Iris pigment epithelial cell (primary cell): ENCODE measurements around the gene FNDC3B.

Experiments
- DNase-seq: peaks from one replicate; pipeline ENCODE4 v3.0.0-alpha.2; 2011; ENCODE audit warnings: low read depth

FNDC3B gene

DNA sequence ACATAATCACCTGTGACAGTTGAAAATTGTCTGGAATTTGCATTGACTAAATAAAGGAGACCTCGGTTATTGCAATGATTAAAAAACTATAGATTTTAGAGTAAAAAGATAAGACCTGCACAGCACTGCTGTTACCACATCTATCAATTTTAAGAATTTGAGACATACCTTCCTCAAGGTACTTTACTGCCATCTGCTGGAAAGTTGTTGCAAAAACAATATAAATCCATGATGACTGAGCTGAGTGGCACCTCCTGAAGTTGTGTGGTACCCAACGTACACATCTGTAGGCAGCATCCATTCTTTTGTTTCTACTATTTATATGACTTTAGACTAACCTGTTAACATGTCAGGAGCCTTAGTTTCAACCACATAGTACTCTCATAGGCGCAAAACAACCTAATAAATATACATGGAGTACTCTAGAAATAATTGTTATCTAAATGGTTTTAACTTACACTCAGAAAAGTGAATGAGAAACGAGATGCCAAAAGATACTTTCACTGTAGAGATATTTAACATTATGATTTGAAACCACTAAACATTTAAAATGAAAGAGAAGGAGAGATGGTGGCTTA lies 302.2 kb downstream of the FNDC3B start:
- DNase-seq = peak; percentile 53

DNA sequence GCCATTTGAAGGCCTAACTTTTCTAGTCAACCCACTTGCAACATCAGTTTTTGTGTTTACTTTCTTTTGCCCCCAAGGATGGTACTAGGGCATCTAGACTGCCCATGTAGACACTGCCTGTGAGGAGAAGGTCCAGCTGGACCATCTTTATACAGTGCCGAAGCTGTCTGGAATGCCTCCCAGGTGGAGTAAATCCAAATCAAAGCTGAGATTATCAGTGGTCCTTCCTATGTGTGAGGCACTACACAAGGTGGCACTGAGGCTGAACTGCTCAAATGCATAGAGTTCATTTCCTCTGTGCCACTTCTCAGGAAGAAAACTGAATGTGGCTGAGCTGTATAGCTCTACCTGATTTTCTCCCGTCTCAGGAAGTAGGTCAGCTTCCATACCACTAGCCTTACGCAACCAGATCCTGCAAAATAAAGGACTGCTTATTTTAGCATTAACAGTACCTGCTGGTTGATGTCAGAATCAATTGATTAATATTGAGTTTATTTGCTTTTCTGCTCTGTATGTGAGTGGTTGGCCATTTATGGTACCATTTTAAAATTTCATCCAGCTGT lies 302.8 kb downstream of the FNDC3B start:
- DNase-seq = no peak

DNA sequence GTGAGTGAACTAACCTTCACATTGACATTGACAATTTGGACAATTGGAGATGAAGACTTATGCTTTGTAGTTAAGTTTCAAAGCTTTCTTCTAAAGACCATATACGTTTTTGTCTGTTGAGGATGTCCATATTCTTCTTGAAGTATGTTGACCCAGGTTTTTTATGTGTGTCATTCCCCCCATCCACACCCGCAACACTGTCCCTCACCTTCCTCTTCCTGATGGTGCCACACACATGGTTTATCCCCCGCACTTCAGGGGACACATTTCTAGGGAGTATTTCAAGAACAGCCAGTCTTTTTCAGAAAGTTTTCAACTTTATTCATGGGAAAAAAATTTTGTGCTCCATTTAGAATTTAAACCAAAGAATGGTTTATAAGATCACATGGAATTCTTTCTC lies 303.7 kb downstream of the FNDC3B start:
- no peak for DNase-seq

DNA sequence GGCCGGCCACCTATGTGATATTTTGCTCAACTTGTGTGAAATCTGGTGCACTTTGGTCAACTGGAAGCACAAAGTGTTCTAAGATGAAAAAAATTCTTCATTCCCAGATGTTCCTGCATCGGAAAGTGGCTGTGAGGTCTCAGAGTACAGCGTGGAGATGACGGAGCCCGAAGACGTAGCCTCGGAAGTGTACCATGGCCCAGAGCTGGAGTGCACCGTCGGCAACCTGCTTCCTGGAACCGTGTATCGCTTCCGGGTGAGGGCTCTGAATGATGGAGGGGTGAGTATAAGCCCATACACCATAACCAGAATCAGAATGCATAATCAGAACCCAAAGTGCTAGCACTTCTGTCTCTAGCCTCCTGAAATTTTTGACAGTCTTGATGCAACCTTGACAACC lies 304.6 kb downstream of the FNDC3B start:
- DNase-seq = no peak

DNA sequence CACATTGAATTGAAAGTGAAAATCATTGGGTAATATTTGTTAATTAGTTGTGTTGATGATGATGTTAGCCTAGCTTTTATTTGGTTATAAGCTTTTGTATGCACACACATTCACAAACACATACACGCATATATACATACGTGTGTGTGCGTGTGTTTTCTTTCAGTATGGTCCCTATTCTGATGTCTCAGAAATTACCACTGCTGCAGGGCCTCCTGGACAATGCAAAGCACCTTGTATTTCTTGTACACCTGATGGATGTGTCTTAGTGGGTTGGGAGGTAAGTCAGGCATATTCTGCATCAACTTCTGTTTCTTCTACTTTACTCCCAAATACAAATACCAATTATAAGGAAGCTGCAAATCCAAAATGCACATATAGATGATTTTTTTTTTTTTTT lies 306.8 kb downstream of the FNDC3B start:
- DNase-seq = no peak

DNA sequence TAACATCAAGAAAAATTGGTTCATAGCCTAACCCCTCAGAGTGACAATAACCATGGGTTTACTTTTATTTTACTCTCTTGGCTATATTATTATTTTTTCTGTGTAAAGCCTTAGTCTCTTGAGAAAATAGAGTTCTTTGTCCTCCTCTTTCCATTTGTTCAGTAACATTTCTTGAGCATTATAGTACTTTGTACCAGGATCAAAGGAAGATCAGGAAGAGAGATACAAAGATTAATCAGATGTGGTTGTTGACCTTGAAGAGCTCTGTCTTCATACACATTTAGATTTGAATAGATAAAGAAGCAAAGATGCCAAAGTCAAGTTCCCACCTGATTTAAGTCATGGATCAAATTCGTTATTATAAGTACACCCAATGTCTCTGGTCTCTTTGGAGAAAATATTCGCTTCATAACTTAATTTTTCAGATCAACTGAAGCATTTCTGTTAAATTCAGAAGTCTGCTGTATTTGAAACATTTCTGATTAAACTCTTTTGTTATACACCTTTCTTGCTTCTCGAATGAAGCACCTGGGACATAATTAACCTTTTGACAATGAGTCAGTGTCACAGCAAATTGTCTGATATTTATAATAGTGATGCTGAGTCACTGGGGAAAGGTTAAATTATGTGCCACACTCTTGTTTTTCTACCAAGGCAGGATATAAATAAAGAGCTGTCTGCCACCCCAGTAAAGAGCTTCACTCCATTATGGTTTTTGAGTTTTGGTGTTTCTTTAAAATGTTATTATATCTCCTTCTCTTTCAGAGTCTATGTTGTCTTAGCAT lies 308.7 kb downstream of the FNDC3B start:
- DNase-seq = no peak

DNA sequence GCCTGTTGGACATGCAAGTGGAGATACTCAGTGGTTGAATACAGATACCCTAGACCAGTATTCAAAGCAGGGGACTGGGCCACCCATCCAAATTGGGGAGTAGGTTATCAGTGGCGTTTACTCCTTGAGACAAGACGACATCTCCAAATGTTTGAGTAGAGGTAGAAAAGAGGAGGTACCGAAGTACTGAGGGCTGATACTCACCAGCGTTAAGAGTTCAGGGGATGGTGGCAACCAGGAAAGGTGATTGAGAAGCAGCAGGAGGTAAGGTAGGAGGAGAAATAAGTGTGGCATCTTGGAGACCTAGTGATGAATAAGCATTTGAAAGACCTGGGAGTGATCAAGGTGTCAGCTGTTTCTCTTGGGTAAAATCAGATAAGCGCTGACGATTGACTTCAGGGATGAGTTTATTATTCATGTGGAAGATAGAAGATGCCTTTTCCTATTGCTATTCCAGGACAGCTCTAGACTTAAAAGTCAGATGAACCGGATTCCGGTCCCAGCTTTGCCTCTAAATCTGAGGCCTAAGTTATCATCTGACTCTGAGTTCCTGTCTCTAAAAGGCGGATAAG lies 312.6 kb downstream of the FNDC3B start:
- DNase-seq = no peak

DNA sequence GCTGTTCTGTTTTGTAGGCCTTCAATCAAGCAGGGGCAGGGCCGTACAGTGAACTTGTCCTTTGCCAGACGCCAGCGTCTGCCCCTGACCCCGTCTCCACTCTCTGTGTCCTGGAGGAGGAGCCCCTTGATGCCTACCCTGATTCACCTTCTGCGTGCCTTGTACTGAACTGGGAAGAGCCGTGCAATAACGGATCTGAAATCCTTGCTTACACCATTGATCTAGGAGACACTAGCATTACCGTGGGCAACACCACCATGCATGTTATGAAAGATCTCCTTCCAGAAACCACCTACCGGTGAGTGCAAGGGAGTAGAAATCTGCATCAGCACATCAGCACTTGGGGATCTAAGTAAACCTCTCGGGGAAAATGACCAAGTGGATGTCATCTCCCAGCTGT lies 313.4 kb downstream of the FNDC3B start:
- no peak for DNase-seq

DNA sequence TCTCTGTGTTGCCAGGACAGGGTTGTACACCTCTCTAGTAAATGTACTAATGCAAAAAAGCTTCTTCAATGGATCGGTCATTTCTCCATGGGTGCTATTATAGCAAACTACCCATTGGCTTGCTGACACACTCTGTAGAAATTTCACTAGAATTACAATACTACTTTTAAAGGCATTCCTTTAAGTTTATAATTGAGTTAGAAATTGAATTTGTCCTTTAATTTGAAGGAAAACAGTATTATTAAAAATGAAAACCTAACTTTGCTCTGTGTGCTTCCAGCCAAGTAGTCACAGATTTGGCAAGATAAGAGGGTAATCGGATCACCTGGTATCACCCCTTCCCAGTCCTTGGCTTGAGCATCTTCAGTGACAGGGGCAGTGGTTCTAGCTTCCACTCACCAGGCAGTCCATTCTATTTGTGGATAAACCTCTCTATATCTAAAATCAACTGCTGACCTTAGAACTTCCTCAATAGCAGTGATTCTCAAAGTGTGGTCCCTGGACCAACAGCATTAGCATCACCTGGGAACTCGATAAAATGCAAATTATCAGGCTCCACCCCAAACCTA lies 315.6 kb downstream of the FNDC3B start:
- no peak for DNase-seq

DNA sequence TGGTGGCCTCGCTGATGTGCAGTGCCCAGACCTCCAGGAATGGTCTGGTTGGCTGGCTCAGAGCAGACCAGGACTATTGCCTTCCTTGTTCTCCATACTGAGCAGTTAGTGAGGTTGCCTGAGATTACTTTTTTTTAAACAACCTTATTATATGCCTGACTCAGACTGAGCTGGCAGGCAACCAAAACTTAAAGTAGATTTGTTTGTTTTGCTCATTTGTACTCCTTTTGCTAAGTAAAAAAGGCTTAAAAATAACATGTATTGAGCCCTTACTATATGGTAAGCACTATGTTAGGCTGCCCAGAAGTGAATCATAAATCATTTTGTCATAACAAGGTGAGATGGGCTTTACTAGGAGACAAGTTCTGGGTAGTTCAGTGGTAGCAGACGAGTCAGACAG lies 316.5 kb downstream of the FNDC3B start:
- peak; percentile 98 for DNase-seq

DNA sequence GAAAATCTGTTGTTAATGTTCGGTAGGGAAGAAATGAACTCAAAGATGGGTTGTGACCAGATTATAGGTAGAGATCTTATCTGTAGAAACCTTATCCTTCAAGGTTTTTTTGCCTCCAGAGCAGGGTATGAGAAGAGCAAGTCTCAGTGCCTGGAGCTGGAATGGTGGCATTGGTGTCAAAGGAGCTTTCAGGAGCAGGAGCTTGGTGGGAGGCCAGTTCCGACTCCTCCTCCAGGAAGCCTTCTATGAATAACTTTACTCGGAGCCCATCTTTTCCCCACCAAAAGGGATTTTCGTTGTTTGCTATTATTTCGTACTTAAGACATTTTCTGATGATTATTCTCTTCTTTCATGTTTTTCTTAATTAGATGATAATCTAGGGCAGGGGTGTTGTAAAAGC lies 317.0 kb downstream of the FNDC3B start:
- DNase-seq = no peak

DNA sequence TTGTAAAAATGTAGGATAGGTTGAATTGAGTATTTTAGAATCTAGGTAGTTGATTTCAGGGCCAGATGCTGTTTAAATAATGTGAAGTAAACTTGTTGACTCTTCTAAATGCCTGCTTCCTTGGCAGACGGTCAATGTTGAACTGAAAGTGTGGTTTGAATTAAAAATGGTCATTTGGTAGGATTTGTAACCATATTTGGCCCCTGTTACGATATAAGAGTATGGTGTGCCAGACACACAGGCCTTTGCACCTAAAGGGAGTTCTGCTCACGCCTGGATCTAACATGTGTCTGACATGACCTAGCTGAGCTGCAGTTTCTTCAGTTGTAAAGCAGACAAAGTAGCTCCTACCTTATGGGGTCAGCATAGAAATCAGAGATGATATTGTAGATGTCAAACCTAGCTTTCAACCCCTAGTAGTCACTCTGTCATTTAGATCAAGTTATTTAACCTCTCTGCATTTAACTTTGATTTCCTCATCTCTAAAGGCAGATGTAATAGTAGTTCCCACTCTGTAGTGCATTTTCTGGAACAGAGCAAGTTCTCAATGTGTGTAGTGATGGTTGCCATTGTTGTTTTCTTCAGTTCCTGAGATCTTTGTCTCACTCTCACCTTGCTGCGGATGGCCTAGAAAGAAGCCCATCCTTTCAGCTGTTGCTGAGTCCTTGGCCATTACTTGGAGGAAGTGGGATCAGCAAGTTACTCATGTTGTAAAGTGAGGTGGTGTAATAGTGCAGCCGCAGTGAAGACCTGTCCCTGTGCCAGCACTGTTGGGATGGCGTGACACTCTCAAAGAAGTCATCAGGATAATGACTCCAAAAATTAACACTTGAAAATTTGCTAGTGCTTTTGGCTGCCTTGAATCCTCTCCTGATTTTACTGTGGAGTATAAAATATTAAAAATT lies 318.7 kb downstream of the FNDC3B start:
- DNase-seq = peak; percentile 63

DNA sequence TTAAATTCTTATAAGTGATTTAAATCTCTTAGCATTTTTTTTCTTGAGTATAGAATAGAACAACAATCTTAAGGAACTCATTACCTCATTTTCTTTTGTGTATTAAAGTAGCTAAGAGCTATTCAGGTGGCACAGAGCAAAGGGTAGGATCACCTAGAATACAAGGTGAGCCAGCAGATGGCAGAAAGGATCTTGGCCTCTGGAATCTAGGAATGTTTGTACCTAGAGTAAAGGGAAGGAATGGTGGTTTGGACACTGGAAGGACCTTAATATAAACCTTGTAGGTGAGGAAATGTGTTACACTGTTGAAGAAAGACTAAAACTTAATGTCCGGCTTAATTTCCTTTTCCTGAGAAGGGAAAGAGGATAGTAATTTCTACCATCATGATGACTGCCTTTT lies 319.9 kb downstream of the FNDC3B start:
- DNase-seq = no peak

DNA sequence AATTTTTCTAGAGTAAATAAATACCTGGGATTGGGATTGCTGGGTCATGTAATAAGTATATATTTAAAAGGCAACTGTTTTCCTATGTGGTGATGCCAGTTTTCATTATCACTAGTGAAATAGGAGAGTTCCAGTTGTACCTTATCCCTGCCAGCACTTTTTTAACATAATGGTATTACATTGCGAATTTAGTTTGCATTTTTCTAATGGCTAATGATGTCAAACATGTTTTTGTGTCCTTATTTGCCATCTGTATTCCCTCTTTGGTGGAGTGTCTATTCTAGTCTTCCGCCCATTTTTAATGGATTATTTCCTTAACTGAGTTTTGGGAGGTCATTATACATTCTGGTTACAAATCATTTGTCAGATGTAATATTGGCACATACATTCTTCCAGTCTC lies 320.6 kb downstream of the FNDC3B start:
- DNase-seq = no peak

DNA sequence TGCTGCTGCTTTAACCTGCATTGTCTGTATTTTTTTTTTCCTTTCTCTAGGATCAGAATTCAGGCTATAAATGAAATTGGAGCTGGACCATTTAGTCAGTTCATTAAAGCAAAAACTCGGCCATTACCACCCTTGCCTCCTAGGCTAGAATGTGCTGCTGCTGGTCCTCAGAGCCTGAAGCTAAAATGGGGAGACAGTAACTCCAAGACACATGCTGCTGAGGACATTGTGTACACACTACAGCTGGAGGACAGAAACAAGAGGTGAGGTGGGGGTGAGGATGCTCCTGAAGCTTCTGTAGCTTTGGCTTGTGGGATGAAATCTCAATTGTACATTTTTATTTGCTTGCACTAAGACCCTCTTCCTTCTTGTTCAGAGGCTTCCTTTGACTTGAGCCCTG lies 323.2 kb downstream of the FNDC3B start:
- no peak for DNase-seq

DNA sequence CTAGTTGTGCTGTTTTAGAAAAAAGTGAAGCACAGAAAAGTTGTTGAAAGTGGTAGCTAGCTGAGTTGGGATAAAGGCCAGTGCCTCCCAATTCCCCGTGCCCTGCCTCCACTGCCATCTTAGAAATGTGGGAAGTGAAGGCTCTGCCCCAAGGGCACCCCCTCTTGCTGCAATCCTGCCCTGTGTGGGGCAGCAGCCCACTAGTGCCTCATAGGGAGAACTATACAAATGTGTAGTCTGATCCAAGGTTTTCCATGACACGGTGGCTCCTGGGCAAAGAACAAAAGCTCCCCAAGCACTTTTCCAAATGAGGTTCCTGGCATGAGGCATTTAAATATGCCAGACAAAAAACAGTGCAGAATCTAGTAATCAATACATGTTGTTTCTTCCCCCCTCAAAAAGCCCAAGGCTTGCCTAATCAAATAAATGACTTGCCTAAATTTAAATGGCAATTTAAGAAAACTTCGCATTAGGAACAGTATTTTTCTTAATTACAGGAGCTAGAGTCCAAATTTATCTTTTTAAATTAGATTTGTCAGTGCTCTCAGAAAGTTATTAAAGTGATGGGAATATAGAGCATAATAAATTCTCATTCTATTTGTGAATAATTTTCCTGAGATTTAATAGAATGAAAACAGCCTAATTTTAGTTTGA lies 325.1 kb downstream of the FNDC3B start:
- no peak for DNase-seq

DNA sequence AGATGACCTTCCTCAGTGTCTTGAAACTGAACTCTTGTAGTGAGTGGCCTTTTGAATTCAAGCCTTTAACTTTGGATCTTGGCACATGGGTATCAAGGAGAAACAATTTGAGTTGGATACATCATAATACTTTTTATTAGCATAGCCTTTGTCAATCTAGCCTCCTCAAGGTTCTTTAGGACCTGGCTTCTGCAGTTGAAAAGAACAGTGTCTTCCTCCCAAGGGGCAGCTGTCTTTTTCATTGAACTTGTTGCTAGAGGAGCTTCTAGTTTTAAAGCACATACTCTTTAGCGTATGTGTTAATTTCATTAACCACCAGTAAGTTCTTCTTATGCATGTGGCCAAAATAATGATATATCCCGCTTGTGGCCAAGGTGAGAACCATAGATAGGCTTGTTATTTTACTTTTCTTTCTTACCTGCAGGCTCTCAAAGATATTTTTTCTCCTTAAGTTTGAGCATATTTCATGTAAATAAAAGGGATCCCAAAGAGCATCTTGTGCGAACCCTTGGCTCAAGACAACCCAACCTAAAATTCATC lies 325.7 kb downstream of the FNDC3B start:
- no peak for DNase-seq

DNA sequence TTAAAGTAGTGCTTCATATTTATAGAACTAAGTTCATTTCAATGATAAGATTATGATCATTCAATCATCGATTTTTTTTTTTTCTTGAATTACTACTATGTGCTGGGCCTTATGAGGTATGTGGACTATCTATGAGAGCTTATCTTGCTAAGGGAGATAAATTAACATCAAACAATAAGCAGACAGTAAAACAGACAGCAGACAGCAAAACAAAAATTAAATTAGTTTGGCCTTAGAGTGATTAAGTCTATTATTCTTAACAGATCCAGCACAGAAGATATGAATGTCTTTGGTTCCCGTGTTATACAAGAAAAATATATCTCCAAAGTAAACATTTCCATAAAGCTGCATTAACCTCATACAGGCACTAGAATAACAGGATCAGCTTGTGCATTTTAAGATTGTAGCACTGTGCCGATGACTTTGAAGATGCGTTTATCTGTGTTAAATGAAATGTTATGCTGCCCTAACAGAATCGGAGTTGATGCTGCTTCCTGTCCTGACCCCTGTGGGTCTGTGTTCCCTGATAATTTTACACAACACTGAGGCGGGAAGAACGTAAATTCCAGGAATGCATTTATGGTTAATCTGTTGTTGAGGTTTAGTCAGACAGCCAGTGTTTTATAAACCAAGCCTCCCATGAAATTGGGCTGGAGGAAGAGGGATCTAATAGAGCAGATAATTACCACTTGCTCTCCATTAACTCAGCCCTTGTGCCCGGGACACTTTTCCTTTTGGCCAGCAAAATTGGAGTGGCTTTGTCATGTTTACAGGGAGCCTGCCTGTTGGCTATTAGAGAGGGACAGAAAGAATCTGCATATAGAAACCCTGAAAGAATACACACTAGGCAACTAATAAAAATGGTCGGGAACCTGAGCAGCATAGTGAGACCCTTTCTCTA lies 328.1 kb downstream of the FNDC3B start:
- peak; percentile 80 for DNase-seq

DNA sequence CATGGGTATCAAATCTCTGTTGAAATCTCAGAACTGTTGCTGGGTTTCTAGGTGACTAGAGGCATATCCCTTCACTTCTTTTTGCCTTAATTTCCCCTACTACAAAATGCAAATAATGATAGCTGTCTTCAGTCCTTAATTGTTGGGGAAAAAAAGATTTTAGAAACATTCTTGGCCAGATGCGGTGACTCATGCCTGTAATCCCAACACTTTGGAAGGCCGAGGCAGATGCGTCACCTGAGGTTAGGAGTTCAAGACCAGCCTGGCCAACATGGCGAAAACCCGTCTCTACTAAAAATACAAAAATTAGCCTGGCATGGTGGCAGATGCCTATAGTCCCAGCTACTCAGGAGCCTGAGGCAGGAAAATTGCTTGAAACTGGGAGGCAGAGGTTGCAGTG lies 329.2 kb downstream of the FNDC3B start:
- peak; percentile 73 for DNase-seq
